ENCODE results near the gene CNPY4. TPM values are rescaled to one million over a fixed set of nuclear protein-coding genes. Genes with fewer than 3 reads are reported as not detected.
"Not testable (repeated sequence)": the region's sequence is repeated elsewhere in the genome, so short reads cannot be mapped to it uniquely, and the experiment has no call there.

Gene CNPY4
- total and polyA plus RNA-seq, 10 of the 15 experiments (the other 5 are each of a cell fraction or from before 2014, with no cell fraction given), result 2.5 to 9.2 (median 6.8) TPM

- 79% methylated on average over 3 of the region's 3 CpGs for WGBS (ENCODE audit: insufficient coverage, insufficient replicate concordance, low lambda C conversion rate, missing lambda C conversion rate)
- intact Hi-C loops (cut with micrococcal nuclease; ENCODE audit: unreplicated experiment), result no loop called here
- CTCF ChIA-PET, result interaction anchor here (1.2 to 3.4 kb wide), 3 partner anchors 11 to 76 kb away, joined by 3 to 16 read pairs (median 3); no protein-coding TSS in a partner anchor
Measured at GRCh38 chr7:100142461-100142860, 23.0 kb downstream of the CNPY4 start.

GRCh38 chr7:100146350-100146749 lies 26.9 kb downstream of the CNPY4 start:
- H3K4me1 ChIP-seq (ENCODE audit: control insufficient read depth, insufficient read depth, low read length); H4K20me1 ChIP-seq (ENCODE audit: control insufficient read depth, insufficient read depth); DNase-seq (ENCODE audit: low read depth, low spot score); H3K4me2 ChIP-seq (ENCODE audit: control insufficient read depth, insufficient read depth); H3K27me3 ChIP-seq (replicated peaks in 1 of 2; ENCODE audit: control insufficient read depth in 2 of 2, insufficient read depth in 2 of 2, low read length in 1 of 2); H3K27ac ChIP-seq (ENCODE audit: control insufficient read depth, insufficient read depth); H3K4me3 ChIP-seq; RAD21 ChIA-PET (ENCODE audit: unreplicated experiment); in situ Hi-C loops (cut with MboI); H3K36me3 ChIP-seq (ENCODE audit: control insufficient read depth in 2 of 2, insufficient read depth in 2 of 2, low read length in 1 of 2); H3K9me3 ChIP-seq (replicated peaks; ENCODE audit: control insufficient read depth, insufficient read depth, low read length); H3K9ac ChIP-seq (ENCODE audit: control insufficient read depth, insufficient read depth, low read length); H2AFZ ChIP-seq (ENCODE audit: control insufficient read depth, low read depth, low read length); FAIRE-seq; BruUV-seq (replicated peaks); ATAC-seq: not testable (repeated sequence)
- ChIA-PET SMC1A (ENCODE audit: uncharacterized antibody, unreplicated experiment) (interaction anchor here (1.0 to 1.8 kb wide), 2 partner anchors 8 to 261 kb away, joined by 3 to 7 read pairs; no protein-coding TSS in a partner anchor), CTCF (interaction anchor here (0.7 to 5.7 kb wide), 3 partner anchors 10 to 17 kb away, joined by 3 to 43 read pairs (median 7); no protein-coding TSS in a partner anchor), POLR2A (interaction anchor here (0.6 to 1.7 kb wide), 5 partner anchors 17 to 371 kb away, joined by 3 to 5 read pairs (median 3); no protein-coding TSS in a partner anchor)
- 94% methylated on average over 4 of the region's 4 CpGs for WGBS (ENCODE audit: insufficient coverage, insufficient replicate concordance, low lambda C conversion rate, missing lambda C conversion rate)
- intact Hi-C loops (cut with micrococcal nuclease; ENCODE audit: unreplicated experiment), result loop anchor here (5.0 kb wide), 1 partner anchor 71 kb away; the partner anchor contains the start of gene PVRIG
- H3K79me2 ChIP-seq (ENCODE audit: control insufficient read depth, insufficient read depth, low read length), result peaks cover 17% of the 10 kb centered on the region

More at GRCh38 chr7:100142461-100142860, 23.0 kb downstream of the CNPY4 start:
- Histone ChIP-seq H3K4me3 (no peak overlapping the region), H3K79me2 (ENCODE audit: control insufficient read depth, insufficient read depth, low read length) (no peaks in the 10 kb centered on the region), H2AFZ (ENCODE audit: control insufficient read depth, low read depth, low read length) (no peak overlapping the region), H4K20me1 (ENCODE audit: control insufficient read depth, insufficient read depth) (no peaks in the 10 kb centered on the region), H3K36me3 (ENCODE audit: control insufficient read depth in 2 of 2, insufficient read depth in 2 of 2, low read length in 1 of 2) (no peaks in the 10 kb centered on the region), H3K27me3 (replicated peaks in 1 of 2; ENCODE audit: control insufficient read depth in 2 of 2, insufficient read depth in 2 of 2, low read length in 1 of 2) (no peaks in the 10 kb centered on the region), H3K9me3 (replicated peaks; ENCODE audit: control insufficient read depth, insufficient read depth, low read length) (no peaks in the 10 kb centered on the region; the same call in 2 of the 3 replicates), H3K9ac (ENCODE audit: control insufficient read depth, insufficient read depth, low read length) (no peak overlapping the region), H3K4me1 (ENCODE audit: control insufficient read depth, insufficient read depth, low read length) (peaks cover 14% of the 10 kb centered on the region), H3K27ac (ENCODE audit: control insufficient read depth, insufficient read depth) (no peak overlapping the region), H3K4me2 (ENCODE audit: control insufficient read depth, insufficient read depth) (no peak overlapping the region)
- DNase-seq (ENCODE audit: low read depth, low spot score) (no peak), ATAC-seq (no peak), FAIRE-seq (no peak)
- TF ChIP-seq NFYB (IDR thresholded peaks at IDR 0.05; ENCODE audit: insufficient read depth, low read depth, low read length) (no peak), BMI1 (IDR thresholded peaks at IDR 0.05; ENCODE audit: borderline replicate concordance) (no peak), E2F4 (IDR thresholded peaks at IDR 0.05; ENCODE audit: low read depth, low read length) (no peak), TCF3 (IDR thresholded peaks at IDR 0.05; ENCODE audit: borderline replicate concordance, insufficient read depth, low read depth, low read length) (no peak), POLR2AphosphoS5 (IDR thresholded peaks at IDR 0.05; ENCODE audit: low read length) (no peak), NR2C1 (IDR thresholded peaks at IDR 0.05) (no peak), SREBF2 (IDR thresholded peaks at IDR 0.05; ENCODE audit: low read length) (no peak), EP300 (IDR thresholded peaks at IDR 0.05; ENCODE audit: borderline replicate concordance in 1 of 2, control insufficient read depth in 1 of 2, low read depth in 2 of 2, low read length in 2 of 2) (no peak), MLLT1 (IDR thresholded peaks at IDR 0.05) (no peak)
- ChIA-PET SMC1A (ENCODE audit: uncharacterized antibody, unreplicated experiment) (interaction anchor here (1.1 to 1.7 kb wide), 3 partner anchors 9 to 48 kb away, joined by 3 to 6 read pairs (median 5); no protein-coding TSS in a partner anchor), POLR2A (interaction anchor here (0.6 to 1.6 kb wide), 5 partner anchors 16 to 1691 kb away, joined by 3 to 6 read pairs (median 4); partner anchors contain the start of genes MEPCE and TRAPPC14), RAD21 (ENCODE audit: unreplicated experiment) (interaction anchor here (1.2 to 2.0 kb wide), 2 partner anchors 10 to 25 kb away, joined by 4 to 5 read pairs; no protein-coding TSS in a partner anchor)
- BruUV-seq (replicated peaks), result no TSS peak
- in situ Hi-C loops (cut with MboI), result no loop called here

Measured in GM12878 (cell line).